Measurements from ENCODE around the gene ABRACL.

DNA sequence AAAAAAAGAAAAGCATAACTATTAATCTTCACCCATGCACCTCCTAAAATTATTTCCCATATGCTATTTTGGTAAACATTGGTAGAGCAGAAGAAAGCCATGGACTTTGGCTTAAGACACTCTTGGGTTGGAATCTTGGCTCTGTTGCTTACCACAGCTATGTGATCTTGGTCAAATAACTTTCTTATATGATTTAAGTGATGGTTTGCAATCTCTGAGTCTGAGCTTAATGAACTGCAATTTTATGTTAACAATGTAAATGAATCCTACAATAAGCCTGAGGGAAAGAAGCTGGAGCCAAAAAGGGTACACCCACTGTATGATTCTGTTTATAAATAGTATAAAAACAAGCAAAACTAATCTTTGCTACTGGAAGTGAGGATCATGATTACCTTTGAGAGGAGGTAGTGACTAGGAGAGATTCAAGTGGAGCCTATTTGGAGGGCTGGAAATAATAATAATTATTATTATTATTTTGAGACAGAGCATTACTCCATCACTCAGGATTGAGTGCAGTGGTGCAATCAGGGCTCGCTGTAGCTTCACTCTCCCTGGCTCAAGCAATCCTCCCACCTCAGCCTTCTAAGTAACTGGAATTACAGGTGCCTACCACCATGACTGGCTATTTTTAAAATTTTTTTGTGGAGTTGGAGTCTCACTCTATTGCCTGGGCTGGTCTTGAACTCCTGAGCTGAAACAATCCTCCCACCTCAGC lies 34.5 kb downstream of the ABRACL start:
- no peak for TF ChIP-seq EP300 (IDR thresholded peaks at IDR 0.05)
- TF ChIP-seq CTCF (IDR thresholded peaks at IDR 0.05) = no peak
- no peak for TF ChIP-seq POLR2A (IDR thresholded peaks at IDR 0.05)

Measured in upper lobe of left lung (tissue), 4 donors.